GM23248 (cell line): ENCODE results near the gene TRAF3IP3. TPM values are rescaled to one million over a fixed set of nuclear protein-coding genes. Genes with fewer than 3 reads are reported as not detected.
A peak's percentile ranks its signal among the peaks of the same experiment; 100 is the strongest.

ENCODE experiments used
- DNase-seq: peaks from one replicate; pipeline ENCODE4 v3.0.0-alpha.2; 2015
- H2AFZ ChIP-seq: fragments of 200-600 bp; sonication (generic); 2 replicates; pipeline ENCODE4 v1.6.1; 2016; ENCODE audit warnings: antibody characterized with exemption
- H3F3A ChIP-seq: fragments of 200-600 bp; sonication (generic); 2 replicates; pipeline ENCODE4 v1.6.1; 2016; ENCODE audit warnings: mild to moderate bottlenecking, antibody characterized with exemption, mixed run types; ENCODE audit not compliant: insufficient read depth
- H3K27ac ChIP-seq: fragments of 200-600 bp; sonication (generic); 2 replicates; pipeline ENCODE4 v1.5.1; 2016; ENCODE audit warnings: mild to moderate bottlenecking
- H3K27me3 ChIP-seq: fragments of 200-600 bp; sonication (generic); replicated peaks from 2 replicates; pipeline ENCODE4 v1.6.1; 2016; ENCODE audit warnings: mild to moderate bottlenecking; ENCODE audit not compliant: insufficient read depth
- H3K36me3 ChIP-seq: fragments of 200-600 bp; sonication (generic); 2 replicates; pipeline ENCODE4 v1.6.1; 2016; ENCODE audit warnings: low read depth, mild to moderate bottlenecking
- H3K4me1 ChIP-seq: fragments of 200-600 bp; sonication (generic); 2 replicates; pipeline ENCODE4 v1.6.1; 2016; ENCODE audit warnings: mild to moderate bottlenecking; ENCODE audit not compliant: insufficient read depth
- H3K4me2 ChIP-seq: fragments of 200-600 bp; sonication (generic); one replicate; pipeline ENCODE4 v1.6.1; 2016; ENCODE audit warnings: mild to moderate bottlenecking; ENCODE audit not compliant: unreplicated experiment
- H3K4me3 ChIP-seq: fragments of 200-600 bp; sonication (generic); 2 replicates; pipeline ENCODE4 v1.5.1; 2016; ENCODE audit warnings: mild to moderate bottlenecking
- H3K79me2 ChIP-seq: fragments of 200-600 bp; sonication (generic); 2 replicates; pipeline ENCODE4 v1.6.1; 2016; ENCODE audit warnings: mild to moderate bottlenecking; ENCODE audit not compliant: insufficient read depth
- H3K9ac ChIP-seq: fragments of 200-600 bp; sonication (generic); 2 replicates; pipeline ENCODE4 v1.6.1; 2016; ENCODE audit warnings: mild to moderate bottlenecking
- H3K9me2 ChIP-seq: fragments of 200-600 bp; sonication (generic); 2 replicates; pipeline ENCODE4 v1.6.1; 2016; ENCODE audit warnings: mixed run types, mild to moderate bottlenecking, moderate library complexity; ENCODE audit not compliant: insufficient read depth
- H3K9me3 ChIP-seq: fragments of 200-600 bp; sonication (generic); one replicate; pipeline ENCODE4 v1.6.1; 2017; ENCODE audit warnings: low read depth
- H4K20me1 ChIP-seq: fragments of 200-600 bp; sonication (generic); 2 replicates; pipeline ENCODE4 v1.6.0; 2016; ENCODE audit not compliant: insufficient read depth
- EZH2 ChIP-seq: fragments of 200-600 bp; sonication (generic); IDR thresholded peaks from 2 replicates; pipeline ENCODE4 v1.6.1; 2018; ENCODE audit warnings: antibody characterized with exemption, mild to moderate bottlenecking; ENCODE audit not compliant: insufficient read depth, poor library complexity, severe bottlenecking
- EZH2phosphoT487 ChIP-seq: fragments of 200-600 bp; sonication (generic); IDR thresholded peaks from 2 replicates; pipeline ENCODE4 v1.6.1; 2018; ENCODE audit warnings: antibody characterized with exemption, moderate library complexity, mild to moderate bottlenecking, low read depth; ENCODE audit not compliant: insufficient read depth
- WGBS, 2 experiments: methylation state at CpG; one replicate each; pipeline ENCODE4 v1.1.6; 2015 to 2017; ENCODE audit warnings: low lambda C conversion rate in 2 of 2, low coverage in 1 of 2; ENCODE audit errors: missing lambda C conversion rate in 2 of 2; 5-methylcytosine and 5-hydroxymethylcytosine counted together
- in situ Hi-C: fragments of 300-500 bp; cut with MboI; formaldehyde crosslinking; loops from 2 replicates; pipeline ENCODE4 v1.15.0; 2020
- polyA plus RNA-seq: library from polyadenylated mRNA; unstranded; fragments of >200 nt; fragmentation: Nextera tagmentation; extraction: Ambion mirVana; gene quantifications from 2 replicates; pipeline ENCODE4 v1.2.1, GENCODE V29; 2016
- total RNA-seq: library from RNA; depleted of rRNA; stranded (reverse); fragments of >200 nt; shearing (Covaris generic); gene quantifications from 2 replicates; pipeline ENCODE4 v1.2.3, GENCODE V29; 2014

The TRAF3IP3 gene
- total and polyA plus RNA-seq, 2 experiments from 2014 or later: not detected

GRCh38 chr1:209710093-209710492 is 45.8 kb upstream of the TRAF3IP3 start:
- Histone ChIP-seq H3K27ac (no peak overlapping the region), H3K79me2 (no peaks in the 10 kb centered on the region), H3K36me3 (no peaks in the 10 kb centered on the region), H3K4me2 (no peak overlapping the region), H3K9me2 (no peaks in the 10 kb centered on the region), H3K4me1 (peaks cover 19% of the 10 kb centered on the region; the same call in 1 of the 2 replicates), H2AFZ (no peak overlapping the region), H3K4me3 (no peak overlapping the region), H4K20me1 (no peaks in the 10 kb centered on the region), H3F3A (peaks cover 2% of the 10 kb centered on the region; the same call in 1 of the 2 replicates), H3K27me3 (no peaks in the 10 kb centered on the region), H3K9ac (no peak overlapping the region), H3K9me3 (no peaks in the 10 kb centered on the region)
- DNase-seq: peak; percentile 35
- WGBS, 2 experiments: 31 to 33% methylated on average over 2 of the region's 2 CpGs
- TF ChIP-seq EZH2phosphoT487: no peak
- in situ Hi-C loops: no loop called here

DNA sequence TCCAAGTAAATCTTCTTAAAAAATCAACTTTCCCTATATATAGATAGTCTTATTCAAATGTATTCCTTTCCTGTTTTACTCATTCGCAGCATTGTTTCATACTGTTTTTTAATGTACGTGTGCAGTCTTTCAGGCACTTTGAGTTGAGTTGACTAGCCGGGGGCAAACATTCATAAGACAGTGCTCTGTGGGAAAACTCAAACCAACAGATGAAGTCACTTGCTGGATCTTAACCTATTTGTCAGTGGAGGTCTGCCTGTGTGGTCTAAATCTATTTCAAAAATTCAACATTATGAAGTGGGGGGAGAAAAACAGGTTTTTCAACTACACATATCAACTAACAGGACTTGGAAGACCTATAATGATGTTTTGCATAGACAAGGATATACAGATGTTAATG is 45.0 kb upstream of the TRAF3IP3 start:
- Histone ChIP-seq H2AFZ (no peak overlapping the region), H3K27ac (no peak overlapping the region), H3K4me3 (no peak overlapping the region), H3K9me3 (no peaks in the 10 kb centered on the region), H3K9me2 (no peaks in the 10 kb centered on the region), H3K27me3 (no peaks in the 10 kb centered on the region), H3K36me3 (no peaks in the 10 kb centered on the region), H3K79me2 (no peaks in the 10 kb centered on the region), H4K20me1 (no peaks in the 10 kb centered on the region), H3K4me2 (no peak overlapping the region), H3F3A (no peaks in the 10 kb centered on the region), H3K9ac (no peak overlapping the region), H3K4me1 (peaks cover 19% of the 10 kb centered on the region; the same call in 1 of the 2 replicates)
- TF ChIP-seq EZH2phosphoT487 (no peak), EZH2 (no peak)
- 87 to 91% methylated on average over 3 of the region's 3 CpGs for WGBS, 2 experiments
- in situ Hi-C loops: no loop called here
- DNase-seq: no peak

GRCh38 chr1:209714338-209714737 is 41.5 kb upstream of the TRAF3IP3 start:
- Histone ChIP-seq H3F3A (no peaks in the 10 kb centered on the region), H3K27me3 (peaks cover 7% of the 10 kb centered on the region; the same call in 1 of the 2 replicates), H3K36me3 (no peaks in the 10 kb centered on the region), H2AFZ (no peak overlapping the region), H3K4me2 (no peak overlapping the region), H3K9ac (no peak overlapping the region), H3K9me3 (no peaks in the 10 kb centered on the region), H3K79me2 (no peaks in the 10 kb centered on the region), H3K27ac (no peak overlapping the region), H3K4me1 (0 out of 2 replicates have a peak, but pooled peaks cover 10% of the 10 kb centered on the region), H4K20me1 (no peaks in the 10 kb centered on the region), H3K9me2 (no peaks in the 10 kb centered on the region), H3K4me3 (no peak overlapping the region)
- WGBS, 2 experiments: 58 to 75% methylated on average over 2 of the region's 2 CpGs
- DNase-seq: no peak
- no peak for TF ChIP-seq EZH2phosphoT487
- TF ChIP-seq EZH2: no peak
- in situ Hi-C loops: no loop called here

GRCh38 chr1:209715314-209715713 is 40.5 kb upstream of the TRAF3IP3 start:
- H2AFZ ChIP-seq: no peak overlapping the region
- TF ChIP-seq EZH2: no peak
- TF ChIP-seq EZH2phosphoT487: no peak
- no peaks in the 10 kb centered on the region for H3K9me2 ChIP-seq
- H4K20me1 ChIP-seq: no peaks in the 10 kb centered on the region
- DNase-seq: no peak
- H3F3A ChIP-seq: no peaks in the 10 kb centered on the region
- H3K27me3 ChIP-seq: peaks cover 7% of the 10 kb centered on the region; the same call in 1 of the 2 replicates
- no peaks in the 10 kb centered on the region for H3K79me2 ChIP-seq
- no peaks in the 10 kb centered on the region for H3K9me3 ChIP-seq
- H3K4me1 ChIP-seq: 0 out of 2 replicates have a peak, but pooled peaks cover 10% of the 10 kb centered on the region
- no peaks in the 10 kb centered on the region for H3K36me3 ChIP-seq
- no peak overlapping the region for H3K27ac ChIP-seq
- in situ Hi-C loops: no loop called here
- H3K9ac ChIP-seq: no peak overlapping the region
- no peak overlapping the region for H3K4me3 ChIP-seq
- no peak overlapping the region for H3K4me2 ChIP-seq

DNA sequence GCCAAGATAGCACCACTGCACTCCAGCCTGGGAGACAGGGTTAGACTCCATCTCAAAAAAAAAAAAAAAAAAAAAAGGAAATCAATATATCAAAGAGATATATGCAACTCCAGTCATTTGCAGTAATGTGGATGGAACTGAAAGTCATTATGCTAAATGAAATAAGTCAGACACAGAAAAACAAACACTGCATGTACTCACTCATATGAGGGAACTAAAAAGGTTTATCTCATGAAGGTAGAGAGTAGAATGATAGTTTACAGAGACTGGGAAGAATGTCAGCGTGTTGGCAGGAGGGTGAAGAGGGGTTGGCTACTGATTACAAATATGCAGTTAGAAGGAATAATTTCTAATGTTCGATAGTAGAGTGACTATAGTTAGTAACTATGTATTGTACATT is 38.0 kb upstream of the TRAF3IP3 start:
- Histone ChIP-seq H3K9me2 (no peaks in the 10 kb centered on the region), H3K79me2 (no peaks in the 10 kb centered on the region), H3F3A (no peaks in the 10 kb centered on the region), H3K4me2 (no peak overlapping the region), H3K27me3 (peaks cover 7% of the 10 kb centered on the region; the same call in 1 of the 2 replicates), H3K36me3 (no peaks in the 10 kb centered on the region), H3K4me1 (0 out of 2 replicates have a peak, but pooled peaks cover 7% of the 10 kb centered on the region), H4K20me1 (no peaks in the 10 kb centered on the region), H3K4me3 (no peak overlapping the region), H3K27ac (no peak overlapping the region), H3K9me3 (no peaks in the 10 kb centered on the region), H3K9ac (no peak overlapping the region), H2AFZ (no peak overlapping the region)
- DNase-seq: no peak
- no peak for TF ChIP-seq EZH2phosphoT487
- TF ChIP-seq EZH2: no peak
- WGBS, 2 experiments: 48 to 52% methylated on average over 2 of the region's 2 CpGs
- in situ Hi-C loops: no loop called here
